Stimulated activated CD4-positive, alpha-beta T cell treated with anti-CD3 and anti-CD28 coated beads, Interleukin-15, amount 100 ng/mL, for 1 hour (primary cell): ENCODE data around the gene B3GLCT.
A peak's percentile ranks its signal among the peaks of the same experiment; 100 is the strongest.
"Not testable (repeated sequence)": the region's sequence is repeated elsewhere in the genome, so short reads cannot be mapped to it uniquely, and the experiment has no call there.

Experiments used
- DNase-seq, 2 donors: peaks; one replicate each; pipeline ENCODE4 v3.0.0-alpha.2; 2020; ENCODE audit warnings: low read depth in 1 of 2, low spot score in 1 of 2

The B3GLCT gene

DNA sequence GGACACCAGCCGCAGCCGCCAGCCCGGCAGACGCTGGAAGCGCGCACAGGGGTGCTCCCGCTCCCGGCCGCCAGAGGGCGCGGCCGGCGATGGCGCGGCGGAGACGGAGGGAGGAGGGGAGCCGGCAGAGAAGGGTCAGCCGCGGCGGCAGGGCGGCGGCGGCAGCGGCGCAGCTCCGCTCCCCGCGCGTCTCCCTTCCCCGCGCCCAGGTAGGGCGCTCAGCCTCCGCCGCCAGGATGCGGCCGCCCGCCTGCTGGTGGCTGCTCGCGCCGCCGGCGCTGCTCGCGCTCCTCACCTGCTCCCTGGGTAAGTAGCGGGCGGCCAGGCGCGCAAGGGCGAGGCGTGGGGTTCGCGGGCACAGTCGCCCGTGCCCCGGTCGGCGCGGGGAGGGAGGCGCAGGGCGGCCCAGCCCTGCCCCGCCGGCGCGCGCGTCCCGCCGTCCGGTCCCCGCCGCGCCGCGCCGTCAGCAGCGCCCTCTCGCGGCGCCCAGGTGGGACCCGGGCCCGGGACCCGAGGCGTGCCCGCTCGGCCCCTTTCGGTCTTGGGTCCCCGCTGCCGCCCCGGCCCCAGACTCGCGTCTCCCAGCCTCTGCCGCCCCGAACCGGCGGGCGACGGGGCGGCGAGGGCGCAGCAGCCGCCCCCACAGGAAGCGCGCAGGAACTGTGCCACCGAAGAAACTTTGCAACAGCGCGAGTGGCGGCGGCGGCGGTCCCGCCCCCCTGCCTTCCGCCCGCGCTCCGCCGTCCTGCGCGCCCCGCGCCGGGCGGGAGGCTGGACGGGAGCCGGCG lies at the start of gene B3GLCT:
B3GLCT (plus strand) TSS at position 127 of the 788 bp plus-strand sequence; CDS start at position 237, 110 bp downstream.
- DNase-seq: peak; percentile 66 to 71

DNA sequence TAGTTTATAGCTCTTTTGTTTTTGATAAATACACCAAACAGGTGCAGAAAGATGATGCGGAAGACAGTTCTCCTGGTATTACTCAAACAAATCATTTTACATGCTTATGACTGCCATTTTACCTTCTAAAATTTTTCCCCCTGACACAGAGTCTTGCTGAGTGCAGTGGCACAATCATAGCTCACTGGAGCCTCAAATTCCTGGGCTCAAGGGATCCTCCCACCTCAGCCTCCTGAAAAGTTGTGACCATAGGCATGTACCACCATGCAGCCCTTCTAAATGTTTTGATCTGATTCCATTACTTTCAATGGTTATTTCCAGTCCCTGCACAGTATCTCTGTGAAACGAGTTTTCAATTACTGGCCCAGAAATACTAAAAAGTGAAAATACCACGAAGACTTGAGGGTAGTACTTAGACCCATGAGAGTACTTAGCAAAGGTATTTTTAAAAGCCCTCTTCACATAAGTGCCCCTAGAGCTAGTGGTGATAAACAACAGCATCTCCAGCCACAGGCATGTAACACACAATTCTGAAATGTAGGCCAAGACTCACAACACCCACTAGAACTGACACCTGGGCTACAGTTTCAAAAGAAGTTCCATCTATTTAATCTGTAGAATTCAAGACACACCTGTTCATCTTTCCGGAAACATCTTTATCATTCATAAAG lies 49.3 kb upstream of the B3GLCT start:
- no peak for DNase-seq

DNA sequence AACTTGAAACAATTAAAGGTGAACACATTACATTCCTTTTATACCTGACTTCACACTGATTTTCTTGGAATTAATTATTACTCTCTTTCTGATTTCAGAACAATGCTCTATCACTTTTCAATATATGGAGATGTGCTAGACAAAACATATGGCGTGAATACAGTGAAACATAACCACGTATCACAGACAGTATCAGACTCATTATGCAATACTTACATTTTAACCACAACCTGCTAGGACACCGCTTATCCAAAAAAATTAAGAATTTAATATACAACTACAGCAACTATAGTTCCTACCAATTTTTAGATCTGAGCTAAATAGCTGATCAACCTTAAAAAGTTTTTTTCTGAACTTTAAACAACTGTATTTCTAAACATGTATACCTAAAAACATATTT lies 47.9 kb upstream of the B3GLCT start:
- no peak for DNase-seq

DNA sequence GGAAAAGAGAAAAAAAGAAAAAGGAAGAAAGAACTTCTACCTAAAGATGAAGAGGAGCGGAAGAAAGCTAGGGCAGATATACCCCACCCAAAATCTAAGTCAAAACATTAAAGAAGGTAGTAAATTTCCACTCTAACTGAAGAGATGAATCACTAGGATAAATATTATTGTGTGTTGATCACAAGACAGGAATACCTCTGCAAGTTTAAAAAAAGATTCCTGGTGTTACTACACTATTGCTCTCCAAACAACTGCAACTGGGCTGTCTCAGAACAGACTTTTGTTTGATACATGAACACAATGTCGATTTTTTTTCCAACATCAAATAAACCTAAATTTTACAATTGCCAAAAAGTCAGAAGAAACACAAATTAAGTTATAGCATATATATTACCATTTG lies 44.8 kb upstream of the B3GLCT start:
- no peak for DNase-seq

DNA sequence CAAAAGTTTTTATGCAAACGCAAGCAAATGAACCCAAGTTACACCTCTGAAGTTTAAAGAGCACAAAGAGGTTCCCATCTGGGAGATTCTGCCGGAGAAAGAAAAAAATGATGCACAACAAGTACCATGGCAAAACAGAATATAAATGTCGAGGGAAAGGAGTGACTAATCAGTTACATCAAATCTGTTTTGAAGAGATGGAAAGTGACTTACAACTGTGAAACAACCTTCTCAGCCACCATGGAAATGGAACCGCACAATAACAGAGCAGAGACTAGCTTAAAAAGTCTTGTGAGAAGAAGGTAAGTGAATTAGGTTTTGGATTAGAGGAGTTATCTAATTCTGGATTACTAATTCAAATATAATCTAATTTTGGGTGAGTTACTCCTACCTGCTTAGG lies 40.5 kb upstream of the B3GLCT start:
- DNase-seq: no peak

DNA sequence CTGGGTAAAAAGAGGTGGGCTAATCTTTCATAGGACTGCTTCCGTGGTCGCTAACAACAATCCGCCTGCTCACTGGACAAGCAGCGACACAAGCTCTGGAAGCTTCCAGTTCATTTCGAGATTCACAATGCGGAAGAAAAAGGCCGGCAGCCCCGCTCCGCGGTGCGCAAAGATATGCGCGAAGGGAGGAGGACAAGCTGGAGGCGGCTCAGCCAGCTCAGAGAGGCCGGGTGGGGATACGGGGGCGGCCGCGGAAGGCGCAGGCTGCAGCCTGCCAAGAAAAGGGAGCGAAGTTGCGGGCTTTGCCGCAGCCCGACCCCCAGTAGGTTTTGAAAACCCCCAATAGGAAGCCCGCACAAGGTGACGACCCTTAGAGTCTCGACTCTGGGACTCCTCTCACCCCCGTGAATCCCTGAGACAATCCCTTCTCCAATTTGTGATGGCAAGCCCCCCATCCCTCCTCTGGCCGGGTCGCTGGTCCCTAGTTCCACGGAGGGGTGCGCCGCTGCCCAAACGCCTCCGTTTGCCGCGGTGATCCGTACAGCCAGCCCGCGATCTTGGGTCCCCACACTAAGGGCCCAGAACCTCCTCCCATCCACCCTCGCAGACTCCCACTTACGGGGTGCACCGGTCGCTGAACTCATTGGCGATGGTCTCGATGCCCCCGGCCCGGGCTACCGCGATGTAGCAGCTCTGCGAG lies 38.8 kb upstream of the B3GLCT start:
- peak; percentile 34 to 56 for DNase-seq

DNA sequence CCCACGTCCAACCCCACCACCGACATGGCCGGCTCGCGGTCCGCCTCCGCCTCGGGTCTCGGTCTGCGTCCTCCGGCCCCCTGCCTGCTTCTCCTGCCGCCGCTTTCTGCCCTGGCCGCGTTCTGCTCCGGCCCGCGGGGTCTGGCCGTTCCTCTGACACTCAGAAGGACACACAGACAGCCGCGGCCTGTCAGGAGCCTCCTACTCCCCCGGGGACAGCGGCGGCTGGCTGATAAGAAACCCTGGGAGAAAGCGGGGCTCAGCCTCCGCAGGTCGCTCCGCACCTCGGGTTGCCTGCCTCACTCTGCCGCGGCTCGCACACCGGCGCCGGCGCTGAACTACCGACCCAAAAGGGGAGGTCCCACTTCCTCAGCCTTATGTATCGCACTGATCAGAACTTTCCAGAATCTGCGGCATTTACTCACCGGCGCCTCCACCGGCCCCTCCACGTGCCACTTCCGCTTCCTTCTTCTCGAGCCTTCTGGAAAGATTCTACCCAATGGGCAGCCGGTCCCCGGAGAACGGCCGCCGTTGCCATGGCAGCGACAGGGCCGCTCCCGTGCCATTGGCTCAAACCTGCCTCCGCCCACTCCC lies 38.1 kb upstream of the B3GLCT start, which contains the start of gene HSPH1:
HSPH1 (minus strand) TSS at position 348 of the 594 bp plus-strand sequence; CDS start at position 26, 322 bp downstream.
- DNase-seq: peak; percentile 95 to 96

DNA sequence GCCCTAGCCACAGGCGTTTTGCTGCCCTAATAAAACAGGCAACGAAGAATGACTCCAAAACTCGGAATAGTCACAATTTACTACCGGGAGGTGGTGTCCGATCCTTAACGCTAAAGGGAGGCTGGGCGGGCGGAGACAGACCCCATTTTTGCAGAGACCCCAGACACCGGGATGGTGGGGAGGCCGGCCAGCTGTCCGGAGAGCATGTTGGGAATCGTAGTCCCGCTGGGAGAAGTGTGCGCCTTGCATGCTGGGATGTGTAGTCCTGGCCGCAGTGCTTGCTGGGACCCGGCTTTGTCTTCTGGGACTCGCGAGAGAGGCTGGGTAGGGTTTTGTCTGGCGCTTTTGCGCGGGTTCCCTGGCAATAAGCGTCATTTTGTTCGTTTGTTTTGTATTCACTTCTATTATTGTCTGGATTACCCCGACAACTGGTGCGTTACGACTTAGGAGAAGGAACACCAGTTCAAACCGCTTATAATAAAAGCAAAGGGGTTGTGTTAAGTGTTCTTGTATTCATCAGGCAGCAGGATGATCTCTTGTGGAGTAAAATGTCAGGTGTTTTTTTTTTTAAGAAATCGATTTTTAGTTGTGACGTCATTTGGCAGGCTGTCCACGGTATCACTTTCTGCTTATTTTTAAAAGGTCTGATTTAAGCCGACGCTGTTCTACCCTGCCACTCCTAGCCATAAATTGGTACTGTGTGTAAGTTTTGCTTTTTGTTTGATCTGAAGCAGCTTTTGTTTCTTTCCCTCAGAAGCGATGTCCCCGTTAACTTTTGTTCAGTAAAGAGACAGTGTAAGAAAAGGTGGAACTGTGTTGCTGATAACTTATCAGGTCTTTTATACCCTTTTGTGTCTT lies 37.4 kb upstream of the B3GLCT start:
- peak; percentile 80 to 90 for DNase-seq

DNA sequence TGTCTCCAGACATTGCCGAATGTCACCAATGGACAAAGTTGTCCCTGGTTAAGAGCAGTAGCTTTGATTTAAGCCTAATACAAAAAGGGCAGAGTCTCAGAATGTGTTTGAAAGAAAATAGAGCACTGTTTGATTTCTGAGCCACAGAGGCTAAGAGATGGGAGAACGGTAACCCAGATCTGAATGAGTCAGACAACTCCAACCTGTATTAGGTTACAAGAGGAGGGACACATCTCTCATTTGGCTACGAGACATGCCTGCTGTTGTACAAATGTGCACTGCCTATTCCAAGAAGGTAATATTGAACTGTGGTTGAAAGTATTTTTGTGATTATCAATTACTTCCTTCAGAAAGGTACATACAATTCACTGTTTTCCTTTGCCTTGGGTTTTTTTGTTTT lies 33.2 kb upstream of the B3GLCT start:
- DNase-seq: no peak

DNA sequence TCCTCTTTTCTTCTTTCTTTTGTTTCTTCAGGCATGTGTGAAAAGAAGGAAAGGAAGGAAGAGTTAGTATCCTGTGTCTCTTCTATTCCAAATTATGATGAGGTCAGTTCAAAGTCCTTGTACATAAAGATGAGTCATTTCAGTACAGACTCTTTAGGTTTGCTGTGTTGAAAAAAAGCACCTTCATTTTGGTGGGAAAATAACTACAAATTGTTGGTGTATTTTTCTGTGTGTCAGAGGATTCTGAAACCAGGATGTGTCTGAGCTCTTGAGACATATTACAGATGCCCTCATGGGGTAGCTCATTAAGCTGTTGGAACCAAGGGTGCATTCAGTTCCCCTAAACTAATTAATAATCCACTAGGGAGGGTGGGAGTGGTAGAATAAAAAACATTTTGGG lies 32.3 kb upstream of the B3GLCT start:
- DNase-seq: no peak

DNA sequence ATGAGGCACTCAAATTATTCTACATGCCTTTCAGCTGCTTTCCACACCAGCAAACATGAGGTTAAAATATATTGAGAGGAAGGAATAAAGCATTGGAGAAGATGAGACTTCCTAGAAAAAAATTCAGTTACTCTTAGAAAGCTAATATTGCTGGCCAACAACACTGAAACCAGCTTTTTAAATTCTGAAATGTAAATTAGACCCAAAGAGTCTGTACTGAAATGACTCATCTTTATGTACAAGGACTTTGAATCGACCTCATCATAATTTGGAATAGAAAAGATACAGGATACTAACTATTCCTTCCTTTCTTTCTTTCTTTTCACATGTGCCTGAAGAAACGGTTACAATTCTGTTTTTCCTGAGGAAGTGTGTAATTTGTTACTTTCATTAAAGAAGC lies 31.6 kb upstream of the B3GLCT start:
- DNase-seq: no peak

DNA sequence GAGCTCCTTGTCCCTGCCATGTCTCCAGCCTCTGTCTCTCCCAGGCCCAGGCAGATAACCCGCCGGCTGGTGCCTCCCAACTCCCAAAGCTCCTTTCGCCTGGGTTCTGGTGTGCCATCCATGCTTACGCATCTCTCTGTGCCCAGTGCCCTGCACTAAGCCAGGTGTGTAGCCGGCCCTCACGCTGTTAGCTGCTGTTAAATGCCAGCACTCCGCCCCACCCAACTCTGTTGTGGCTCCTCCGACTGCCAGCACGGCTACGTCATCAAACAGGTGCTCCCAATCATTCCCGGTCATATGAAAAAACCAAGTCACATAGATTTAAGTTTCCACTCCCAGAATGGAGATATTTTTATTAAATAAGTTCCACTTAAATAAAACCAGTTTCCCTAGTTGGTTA lies 31.0 kb upstream of the B3GLCT start:
- no peak for DNase-seq

DNA sequence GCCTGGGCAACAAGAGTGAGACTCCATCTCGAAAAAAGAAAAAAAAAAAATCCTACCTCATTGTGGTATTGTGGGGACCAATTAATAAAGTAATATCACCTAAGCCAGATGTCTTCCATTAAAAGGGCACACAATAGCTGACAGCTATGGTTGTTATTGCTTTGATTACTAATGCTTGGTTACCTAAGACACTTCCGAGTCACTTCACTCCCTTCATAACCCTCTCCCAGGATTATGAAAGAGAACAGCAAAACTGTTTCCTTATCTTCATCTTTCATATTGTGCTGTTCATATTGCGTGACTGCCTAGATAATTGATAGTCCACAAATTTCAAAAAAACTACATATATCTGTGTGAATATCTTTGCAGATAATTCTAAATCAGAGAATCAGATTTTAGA lies 27.8 kb upstream of the B3GLCT start:
- no peak for DNase-seq

DNA sequence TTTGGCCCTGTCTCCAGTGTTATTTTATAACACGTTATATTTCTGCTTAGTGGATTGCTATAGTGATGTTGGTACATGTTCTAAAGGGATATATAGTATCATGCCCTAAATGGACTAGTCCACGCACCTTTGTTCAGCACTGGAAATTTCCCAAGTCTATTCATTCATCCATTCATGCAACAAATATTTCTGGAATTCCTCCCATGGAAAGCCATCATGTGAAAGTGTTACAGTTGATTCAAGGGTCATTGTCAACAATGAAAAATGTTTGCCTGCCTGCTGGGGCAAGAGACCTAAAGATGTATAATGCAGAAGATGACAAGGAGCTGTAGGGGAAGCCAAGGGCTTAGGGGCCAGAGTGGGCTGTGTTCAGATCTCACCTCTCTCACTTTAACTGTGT lies 27.2 kb upstream of the B3GLCT start:
- DNase-seq: no peak

DNA sequence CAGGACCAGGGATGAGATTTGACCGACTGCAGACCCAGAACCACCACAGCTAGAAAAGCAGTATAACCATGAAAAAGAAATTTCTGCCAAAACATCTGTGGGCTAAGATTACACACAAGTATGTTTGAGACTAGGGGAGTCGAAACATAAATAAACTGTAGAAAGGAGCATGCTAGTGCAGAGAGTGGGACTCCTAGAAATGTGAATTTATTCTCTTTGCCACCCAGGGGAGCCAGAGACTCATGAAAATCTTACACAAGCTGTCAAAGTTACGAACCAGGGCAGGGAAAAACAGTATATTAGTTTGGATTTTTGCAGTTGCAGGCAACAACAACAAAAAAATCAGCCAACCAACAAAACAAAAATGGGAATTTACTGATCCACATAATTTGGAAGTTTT lies 25.8 kb upstream of the B3GLCT start:
- no peak for DNase-seq

DNA sequence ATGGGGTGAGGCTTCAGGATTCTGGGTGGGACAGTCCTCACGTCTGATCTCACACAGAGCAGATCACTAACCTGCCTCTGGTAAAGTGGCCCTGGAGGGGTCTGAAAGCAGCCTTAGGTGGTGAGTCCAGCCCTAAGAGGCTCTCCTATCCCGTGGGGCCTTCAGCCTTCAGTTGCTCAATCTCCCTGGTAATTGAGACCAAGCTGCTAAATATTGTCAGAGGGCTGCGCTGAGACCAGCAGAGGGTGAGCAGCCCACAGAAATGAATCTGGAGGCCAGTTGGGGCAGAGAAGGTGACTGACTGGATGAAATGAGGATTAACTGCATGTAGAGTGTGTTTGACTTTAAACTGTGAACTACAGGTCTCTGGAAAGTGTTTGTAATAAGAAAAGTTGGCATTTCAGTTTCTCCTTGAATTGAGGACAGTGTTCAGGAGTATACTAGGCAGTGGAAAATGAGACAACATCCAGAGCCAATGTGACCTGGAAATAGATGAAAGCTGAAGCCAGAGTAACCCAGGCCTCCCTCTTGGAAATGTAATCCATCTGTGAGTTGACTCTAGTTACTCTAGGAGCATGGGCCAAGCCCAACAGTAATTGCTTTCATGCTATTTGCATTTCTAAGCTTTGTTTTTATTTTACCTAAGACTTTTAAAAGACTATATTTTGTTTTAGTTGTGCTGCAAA lies 23.8 kb upstream of the B3GLCT start:
- DNase-seq: no peak

DNA sequence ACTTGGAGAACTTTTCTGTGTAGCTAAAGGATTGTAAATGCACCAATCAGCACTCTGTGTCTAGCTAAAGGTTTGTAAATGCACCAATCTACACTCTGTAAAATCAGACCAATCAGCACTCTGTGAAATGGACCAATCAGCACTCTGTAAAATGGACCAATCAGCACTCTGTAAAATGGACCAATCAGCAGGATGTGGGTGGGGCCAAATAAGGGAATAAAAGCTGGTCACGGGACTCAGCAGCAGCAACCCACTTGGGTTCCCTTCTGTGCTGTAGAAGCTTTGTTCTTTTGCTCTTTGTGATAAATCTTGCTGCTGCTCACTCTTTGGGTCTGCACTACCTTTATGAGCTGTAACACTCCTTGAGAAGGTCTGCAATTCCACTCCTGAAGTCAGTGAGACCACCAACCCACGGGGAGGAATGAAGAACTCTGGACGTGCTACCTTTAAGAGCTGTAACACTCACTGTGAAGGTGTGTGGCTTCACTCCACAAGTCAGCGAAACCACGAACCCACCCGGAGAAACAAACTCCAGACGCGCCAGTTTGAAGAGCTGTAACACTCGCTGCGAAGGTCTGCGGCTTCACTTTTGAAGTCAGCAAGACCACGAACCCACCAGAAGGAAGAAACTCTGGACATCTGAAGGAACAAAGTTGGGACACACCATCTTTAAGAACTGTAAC lies 21.8 kb upstream of the B3GLCT start:
- DNase-seq: not testable (repeated sequence)

DNA sequence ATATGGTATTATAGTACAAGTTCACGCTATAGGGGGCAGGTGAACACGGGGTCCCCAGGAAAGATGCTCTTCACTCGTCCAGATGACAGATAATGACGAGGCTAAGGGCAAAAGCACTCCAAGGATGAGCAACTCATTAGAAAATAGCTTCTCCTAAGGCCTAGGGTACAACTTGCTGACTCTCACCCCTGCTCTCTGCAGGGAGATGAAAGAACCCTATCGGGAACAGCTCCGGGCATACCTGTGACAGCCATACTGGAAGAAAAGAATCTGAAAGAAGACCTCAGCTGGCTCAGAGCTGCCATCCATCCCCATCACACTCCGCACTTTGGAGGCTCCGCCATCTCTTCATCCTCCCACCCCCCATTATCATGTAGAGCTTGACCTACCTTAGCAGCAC lies 20.5 kb upstream of the B3GLCT start:
- no peak for DNase-seq

DNA sequence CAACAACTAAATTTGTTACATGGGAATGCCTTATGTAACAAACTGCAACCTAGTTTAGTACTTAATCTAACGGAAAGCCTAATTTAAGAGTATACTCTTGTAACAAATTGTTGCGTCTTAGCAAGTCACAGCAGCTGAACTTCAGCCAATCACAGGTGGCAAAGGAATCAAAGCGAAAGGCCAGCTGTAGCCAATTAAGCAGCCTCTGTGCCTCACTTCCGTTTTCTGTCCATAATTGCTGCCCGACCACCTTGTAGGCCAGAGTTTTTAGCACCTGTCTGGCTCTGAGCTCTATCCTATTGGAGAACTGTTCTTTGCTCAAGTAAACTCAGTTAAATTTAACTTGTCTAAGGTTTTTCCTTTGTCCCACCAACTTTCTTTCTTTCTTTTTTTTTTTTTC lies 20.0 kb upstream of the B3GLCT start:
- no peak for DNase-seq

DNA sequence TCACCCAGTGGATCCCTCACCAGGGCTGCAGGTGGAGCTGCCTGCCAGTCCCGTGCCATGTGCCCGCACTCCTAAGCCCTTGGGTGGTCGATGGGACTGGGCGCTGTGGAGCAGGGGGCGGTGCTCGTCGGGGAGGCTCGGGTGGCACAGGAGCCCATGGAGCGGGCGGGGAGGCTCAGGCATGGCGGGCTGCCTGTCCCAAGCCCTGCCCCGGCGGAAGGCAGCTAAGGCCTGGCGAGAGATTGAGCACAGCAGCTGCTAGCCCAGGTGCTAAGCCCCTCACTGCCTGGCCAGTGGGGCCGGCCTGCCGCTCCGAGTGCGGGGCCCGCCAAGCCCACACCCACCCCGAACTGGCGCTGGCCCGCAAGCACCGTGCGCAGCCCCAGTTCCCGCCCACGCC lies 16.8 kb upstream of the B3GLCT start:
- DNase-seq: no peak
